ENCODE data around the gene CSTPP1.

Gene CSTPP1

DNA sequence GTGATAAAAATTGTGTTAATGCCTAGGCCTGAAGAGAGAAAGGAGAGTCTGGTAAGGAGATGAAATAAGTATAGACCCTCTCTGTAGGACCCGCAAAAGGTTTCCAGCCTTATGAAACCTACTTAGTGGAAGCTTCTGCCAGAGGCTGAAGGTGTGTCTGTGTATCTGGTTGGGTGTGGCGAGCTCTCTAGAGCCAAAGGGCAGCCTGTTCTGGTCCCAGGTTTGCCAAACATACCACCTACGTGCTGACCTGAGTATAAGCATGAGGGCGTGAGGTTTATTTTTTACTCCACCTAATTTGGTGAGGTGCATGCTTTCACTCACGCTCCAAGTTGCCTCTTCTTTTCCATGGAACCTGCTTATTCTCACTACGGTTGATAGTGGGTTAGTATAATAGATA, 5.6 kb downstream of the CSTPP1 start:
- no peak for TF ChIP-seq POU6F1 (CRISPR knock-in tag; IDR thresholded peaks at IDR 0.05; ENCODE audit: borderline replicate concordance, low read depth)
- no peak for TF ChIP-seq PPARA (CRISPR knock-in tag; IDR thresholded peaks at IDR 0.05; ENCODE audit: borderline replicate concordance)
- no peak for TF ChIP-seq CSDC2 (CRISPR knock-in tag; IDR thresholded peaks at IDR 0.05)
- TF ChIP-seq SNAI2 (CRISPR knock-in tag; IDR thresholded peaks at IDR 0.05) = no peak
- ATAC-seq = no peak

DNA sequence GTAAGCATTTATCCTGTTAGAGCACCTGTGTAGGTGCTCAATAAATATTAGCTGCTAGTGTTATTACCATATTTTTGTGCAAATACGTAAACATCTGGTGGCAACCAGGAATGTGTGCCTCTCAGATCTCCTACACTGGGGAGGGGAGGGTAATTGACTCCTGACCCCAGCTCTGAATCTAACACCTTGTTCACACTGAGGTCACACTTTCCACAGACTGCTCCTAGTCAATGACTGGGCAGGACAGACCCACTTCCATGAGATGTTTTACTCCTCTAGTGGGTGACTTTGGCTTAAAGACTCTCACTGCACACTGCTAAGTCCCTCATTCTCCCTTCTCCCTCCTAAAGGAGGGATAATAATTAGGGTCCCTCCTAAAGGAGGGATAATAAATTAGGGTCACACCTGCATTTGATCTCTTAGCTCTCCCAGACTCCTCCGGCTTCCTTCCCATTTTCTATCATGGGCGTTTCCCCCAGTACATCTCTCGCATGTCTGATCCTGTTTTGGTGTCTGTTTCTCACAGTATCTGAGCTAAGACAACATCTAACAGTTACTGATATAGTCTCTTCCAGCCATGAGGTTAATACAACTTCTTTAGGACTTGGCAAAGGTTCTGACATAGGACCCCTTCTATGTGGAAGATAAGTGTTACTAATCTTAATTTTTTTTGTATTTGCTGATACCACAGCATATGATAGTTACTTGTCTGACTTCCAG, 8.0 kb downstream of the CSTPP1 start:
- no peak for ATAC-seq
- TF ChIP-seq ZNF565 (CRISPR knock-in tag; conservative IDR thresholded peaks at IDR 0.05; ENCODE audit: low read depth) (no peak), TOX (CRISPR knock-in tag; IDR thresholded peaks at IDR 0.05; ENCODE audit: borderline replicate concordance) (no peak), CSRNP3 (CRISPR knock-in tag; IDR thresholded peaks at IDR 0.05) (no peak), PPARA (CRISPR knock-in tag; IDR thresholded peaks at IDR 0.05; ENCODE audit: borderline replicate concordance) (no peak), OSR1 (CRISPR knock-in tag; IDR thresholded peaks at IDR 0.05) (no peak), GLIS3 (CRISPR knock-in tag; IDR thresholded peaks at IDR 0.05) (no peak), ISL1 (CRISPR knock-in tag; IDR thresholded peaks at IDR 0.05) (no peak), PATZ1 (CRISPR knock-in tag; IDR thresholded peaks at IDR 0.05; ENCODE audit: borderline replicate concordance) (no peak), ZFP30 (CRISPR knock-in tag; IDR thresholded peaks at IDR 0.05) (no peak), RARB (CRISPR knock-in tag; IDR thresholded peaks at IDR 0.05) (no peak), ARNTL (CRISPR knock-in tag; IDR thresholded peaks at IDR 0.05; ENCODE audit: borderline replicate concordance, low read depth) (no peak), ZC3H10 (CRISPR knock-in tag; IDR thresholded peaks at IDR 0.05) (no peak), ZNF70 (CRISPR knock-in tag; IDR thresholded peaks at IDR 0.05) (no peak)

DNA sequence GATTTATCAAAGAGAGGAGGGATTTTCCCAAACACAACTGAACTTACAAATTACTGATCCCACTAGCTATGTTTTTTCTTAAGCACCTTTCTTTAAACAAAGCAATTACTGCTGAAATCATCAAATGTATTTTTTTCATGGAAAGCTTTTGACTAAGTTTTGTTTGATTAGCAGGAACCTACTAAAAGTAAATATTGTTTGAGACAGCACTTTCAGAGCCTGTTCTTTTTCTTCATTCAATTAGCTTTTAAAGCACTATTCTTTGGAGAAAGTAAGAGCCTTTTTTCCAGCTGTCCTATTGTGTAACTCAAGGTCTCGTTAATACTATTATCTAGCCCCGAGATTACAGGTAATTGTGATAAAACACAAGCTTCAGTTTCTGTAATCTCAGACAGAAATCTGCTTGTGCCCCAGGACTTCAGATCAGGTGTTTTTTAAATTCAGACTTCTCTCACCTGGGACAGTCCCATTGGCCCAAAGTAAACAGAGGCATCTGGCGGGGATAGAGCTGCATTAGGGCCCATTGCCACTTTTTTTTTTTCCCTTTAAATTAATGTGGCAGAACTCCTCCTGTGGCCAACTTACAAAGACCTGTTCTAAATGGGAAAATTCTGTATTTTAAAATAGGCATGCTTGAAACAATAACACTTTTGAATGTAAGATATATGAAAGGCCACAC, 11.0 kb downstream of the CSTPP1 start:
- TF ChIP-seq ZNF70 (CRISPR knock-in tag; IDR thresholded peaks at IDR 0.05) (no peak), ISL1 (CRISPR knock-in tag; IDR thresholded peaks at IDR 0.05) (peak; percentile 31; the same call in 1 of the 2 replicates)

DNA sequence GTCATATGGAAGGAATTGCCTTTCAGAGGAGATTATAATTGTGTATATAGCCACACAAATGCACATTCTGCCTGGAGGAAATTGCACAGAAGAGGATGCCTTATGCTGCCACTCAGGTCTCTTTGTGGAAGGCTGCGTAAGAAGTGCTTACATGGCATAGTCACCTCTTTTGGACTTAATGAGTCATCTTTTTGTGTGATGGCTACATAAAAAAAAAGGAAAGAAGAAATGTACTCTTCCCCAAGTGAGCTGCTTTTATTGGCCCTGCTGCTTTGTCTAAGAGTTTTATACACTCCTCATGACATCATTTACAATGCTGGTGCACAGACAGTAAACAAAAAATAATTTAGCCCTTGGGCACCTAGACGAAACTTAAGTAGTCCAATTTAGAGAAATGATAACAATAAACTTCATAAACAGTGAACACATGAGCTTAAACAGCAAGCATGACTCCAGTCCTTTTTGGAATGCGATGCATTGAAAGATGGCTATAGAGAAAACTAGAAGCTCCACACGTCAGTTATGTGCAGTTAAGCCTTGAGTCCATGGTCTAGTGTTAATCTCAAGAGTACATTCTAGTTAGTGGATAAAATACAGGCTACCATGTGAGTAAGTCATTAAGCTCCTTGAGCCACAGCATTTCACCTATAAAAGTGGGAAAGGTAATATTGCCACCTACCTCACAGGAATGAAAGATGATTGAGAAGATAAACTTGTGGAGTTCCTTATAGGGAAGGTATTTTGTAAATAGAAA, 12.0 kb downstream of the CSTPP1 start:
- ATAC-seq = peak; percentile 85
- TF ChIP-seq RARB (CRISPR knock-in tag; IDR thresholded peaks at IDR 0.05) = no peak
- no peak for TF ChIP-seq CSDC2 (CRISPR knock-in tag; IDR thresholded peaks at IDR 0.05)
- no peak for TF ChIP-seq PATZ1 (CRISPR knock-in tag; IDR thresholded peaks at IDR 0.05; ENCODE audit: borderline replicate concordance)
- no peak for TF ChIP-seq OSR1 (CRISPR knock-in tag; IDR thresholded peaks at IDR 0.05)
- no peak for TF ChIP-seq ISL1 (CRISPR knock-in tag; IDR thresholded peaks at IDR 0.05)
- TF ChIP-seq ZFP30 (CRISPR knock-in tag; IDR thresholded peaks at IDR 0.05) = no peak
- TF ChIP-seq ZFP3 (CRISPR knock-in tag; IDR thresholded peaks at IDR 0.05) = no peak
- TF ChIP-seq, protein P1, sequence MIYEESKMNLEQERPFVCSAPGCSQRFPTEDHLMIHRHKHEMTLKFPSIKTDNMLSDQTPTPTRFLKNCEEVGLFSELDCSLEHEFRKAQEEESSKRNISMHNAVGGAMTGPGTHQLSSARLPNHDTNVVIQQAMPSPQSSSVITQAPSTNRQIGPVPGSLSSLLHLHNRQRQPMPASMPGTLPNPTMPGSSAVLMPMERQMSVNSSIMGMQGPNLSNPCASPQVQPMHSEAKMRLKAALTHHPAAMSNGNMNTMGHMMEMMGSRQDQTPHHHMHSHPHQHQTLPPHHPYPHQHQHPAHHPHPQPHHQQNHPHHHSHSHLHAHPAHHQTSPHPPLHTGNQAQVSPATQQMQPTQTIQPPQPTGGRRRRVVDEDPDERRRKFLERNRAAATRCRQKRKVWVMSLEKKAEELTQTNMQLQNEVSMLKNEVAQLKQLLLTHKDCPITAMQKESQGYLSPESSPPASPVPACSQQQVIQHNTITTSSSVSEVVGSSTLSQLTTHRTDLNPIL (CRISPR knock-in tag; IDR thresholded peaks at IDR 0.05; ENCODE audit: low read depth) = no peak
- TF ChIP-seq ZNF565 (CRISPR knock-in tag; conservative IDR thresholded peaks at IDR 0.05; ENCODE audit: low read depth) = no peak
- no peak for TF ChIP-seq PPARA (CRISPR knock-in tag; IDR thresholded peaks at IDR 0.05; ENCODE audit: borderline replicate concordance)
- TF ChIP-seq SNAI2 (CRISPR knock-in tag; IDR thresholded peaks at IDR 0.05) = no peak
- no peak for TF ChIP-seq ZNF8 (CRISPR knock-in tag; IDR thresholded peaks at IDR 0.05)
- no peak for TF ChIP-seq ESRRG (CRISPR knock-in tag; IDR thresholded peaks at IDR 0.05)
- no peak for TF ChIP-seq TOX (CRISPR knock-in tag; IDR thresholded peaks at IDR 0.05; ENCODE audit: borderline replicate concordance)
- no peak for TF ChIP-seq ZNF70 (CRISPR knock-in tag; IDR thresholded peaks at IDR 0.05)

More for the DNA sequence above, 11.0 kb downstream of the CSTPP1 start:
- no peak for ATAC-seq
